PFSK-1 (cell line): ENCODE data around the gene SPECC1.

ENCODE experiments used
- FOXP2 ChIP-seq: optimal IDR thresholded peaks from 2 replicates; pipeline ENCODE3; 2011; ENCODE audit warnings: borderline replicate concordance, control low read depth, inconsistent platforms; ENCODE audit not compliant: insufficient read depth; ENCODE audit errors: extremely low read length, extremely low read depth
- POLR2AphosphoS5 ChIP-seq: IDR thresholded peaks from 2 replicates; pipeline ENCODE4 v1.6.1; 2012; ENCODE audit warnings: low read depth, mild to moderate bottlenecking, control low read depth, low read length, moderate library complexity
- REST ChIP-seq, 2 experiments: IDR thresholded peaks; 2 replicates each; pipeline versions ENCODE4 v1.6.1 to v1.8.0; 2011 to 2012; ENCODE audit warnings: low read depth in 2 of 2, low read length in 2 of 2, control low read depth in 1 of 2, inconsistent platforms in 1 of 2, mild to moderate bottlenecking in 1 of 2, moderate library complexity in 1 of 2; ENCODE audit not compliant: insufficient read depth in 1 of 2
- SIN3A ChIP-seq: IDR thresholded peaks from 2 replicates; pipeline ENCODE4 v1.6.1; 2012; ENCODE audit warnings: mild to moderate bottlenecking, low read length, moderate library complexity, borderline replicate concordance; ENCODE audit not compliant: insufficient read depth
- TAF1 ChIP-seq: IDR thresholded peaks from 2 replicates; pipeline ENCODE4 v1.6.1; 2012; ENCODE audit warnings: low read length, control low read depth, borderline replicate concordance; ENCODE audit not compliant: insufficient read depth

The SPECC1 gene

GRCh38 chr17:20206068-20206467, 196.9 kb downstream of the SPECC1 start:
- TF ChIP-seq POLR2AphosphoS5 (no peak), SIN3A (no peak), FOXP2 (no peak), REST (IDR thresholded peaks at IDR 0.05; ENCODE audit: insufficient read depth in 1 of 2, low read depth in 2 of 2, low read length in 2 of 2) (no peak), TAF1 (no peak)

DNA sequence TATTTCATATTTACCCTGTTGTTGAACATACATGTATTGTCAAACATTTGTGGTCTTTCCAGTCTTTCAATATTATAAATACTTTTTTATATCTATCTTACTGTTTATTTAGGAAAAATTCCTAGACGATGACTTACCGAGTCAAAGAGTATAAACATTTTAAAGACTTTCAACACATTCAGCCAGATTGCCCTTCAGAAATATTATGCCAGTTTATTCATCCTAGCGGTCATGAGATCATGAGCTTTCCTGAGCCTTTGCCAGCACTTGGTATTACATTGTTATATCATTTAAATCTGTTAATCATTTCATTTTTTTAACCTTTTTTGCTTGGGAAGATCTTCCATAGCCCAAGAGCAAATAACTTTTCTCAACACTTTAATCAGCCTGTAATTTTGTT, 197.4 kb downstream of the SPECC1 start:
- TF ChIP-seq REST (IDR thresholded peaks at IDR 0.05; ENCODE audit: insufficient read depth in 1 of 2, low read depth in 2 of 2, low read length in 2 of 2) (no peak), POLR2AphosphoS5 (no peak), TAF1 (no peak), FOXP2 (no peak), SIN3A (no peak)

DNA sequence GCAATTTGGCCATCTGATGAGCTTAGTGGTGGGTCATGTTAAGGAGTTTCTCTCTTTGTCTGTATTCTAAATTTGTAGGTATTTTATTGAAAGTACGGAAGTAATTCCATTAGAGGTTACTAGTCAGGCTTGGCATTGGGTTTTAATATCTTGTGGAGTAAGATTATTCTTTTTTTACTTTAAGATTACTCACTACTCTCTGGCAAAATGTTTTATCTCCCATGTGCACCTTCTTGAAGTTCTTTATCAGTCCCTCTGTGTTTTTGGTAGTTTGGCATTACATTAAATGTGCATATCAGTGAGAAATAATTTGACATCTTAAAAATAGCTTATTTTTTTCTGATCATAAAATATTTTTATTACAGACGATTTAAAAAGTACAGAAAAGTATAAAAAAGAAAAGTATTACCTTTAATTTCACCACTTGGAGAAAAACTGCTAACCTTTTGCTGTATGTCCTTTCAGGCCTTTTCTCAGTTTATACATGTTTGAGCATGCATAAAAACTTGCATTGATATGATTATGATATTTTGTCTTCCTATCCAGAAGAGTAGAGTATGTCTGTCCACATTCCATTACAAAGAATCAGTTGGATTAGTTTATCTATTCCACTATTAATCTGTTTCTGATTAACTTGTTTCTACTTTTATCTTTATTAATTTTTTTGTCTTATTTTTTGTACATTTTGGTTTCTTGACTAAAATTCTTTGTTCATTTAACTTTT, 198.3 kb downstream of the SPECC1 start:
- TF ChIP-seq SIN3A, result no peak
- TF ChIP-seq REST (IDR thresholded peaks at IDR 0.05; ENCODE audit: insufficient read depth in 1 of 2, low read depth in 2 of 2, low read length in 2 of 2), result no peak
- no peak for TF ChIP-seq TAF1
- TF ChIP-seq POLR2AphosphoS5, result no peak
- TF ChIP-seq FOXP2, result no peak

DNA sequence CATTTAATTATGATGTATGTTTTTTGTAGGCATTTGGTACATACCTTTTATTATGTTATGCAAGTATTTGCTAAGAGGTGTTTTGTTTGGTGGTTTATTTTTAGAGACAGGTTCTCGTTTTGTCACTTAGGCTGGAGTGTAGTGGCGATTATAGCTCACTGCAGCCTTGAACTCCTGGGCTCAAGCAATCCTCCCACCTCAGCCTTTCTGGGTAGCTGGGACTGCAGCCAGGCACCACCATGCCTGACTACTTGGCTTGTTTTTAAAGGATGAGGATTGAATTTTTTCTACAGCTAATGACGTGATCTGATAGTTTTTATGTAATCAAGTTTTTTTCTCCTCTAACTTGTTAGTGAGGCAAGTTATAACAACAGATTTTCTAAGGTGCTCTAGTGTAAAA, 199.6 kb downstream of the SPECC1 start:
- TF ChIP-seq FOXP2, result no peak
- TF ChIP-seq REST (IDR thresholded peaks at IDR 0.05; ENCODE audit: insufficient read depth in 1 of 2, low read depth in 2 of 2, low read length in 2 of 2), result no peak
- no peak for TF ChIP-seq POLR2AphosphoS5
- TF ChIP-seq SIN3A, result no peak
- TF ChIP-seq TAF1, result no peak

DNA sequence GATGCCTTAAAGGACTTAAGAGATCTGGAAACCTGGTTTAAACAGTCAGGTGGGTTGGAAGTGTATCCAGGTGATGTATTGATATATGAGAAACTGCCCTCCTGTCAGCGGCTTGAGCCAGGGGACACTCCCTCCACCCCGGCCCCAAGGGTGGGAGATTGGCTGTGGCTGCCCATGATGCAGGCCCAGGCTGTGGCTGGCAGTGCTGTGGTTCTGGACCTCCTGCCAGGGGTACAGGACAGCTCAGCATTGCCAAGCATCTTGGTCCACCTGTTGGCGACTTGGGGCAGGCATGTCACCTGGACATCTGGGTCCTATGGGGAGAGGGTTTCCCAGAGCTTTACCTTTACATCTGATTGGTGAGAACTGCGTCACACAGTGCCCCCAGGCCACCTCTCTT, 201.0 kb downstream of the SPECC1 start:
- no peak for TF ChIP-seq REST (IDR thresholded peaks at IDR 0.05; ENCODE audit: insufficient read depth in 1 of 2, low read depth in 2 of 2, low read length in 2 of 2)
- no peak for TF ChIP-seq POLR2AphosphoS5
- TF ChIP-seq FOXP2, result no peak
- no peak for TF ChIP-seq TAF1
- no peak for TF ChIP-seq SIN3A
